B cell (primary cell): Measurements from ENCODE around the gene KLRF2. TPM values are rescaled to one million over a fixed set of nuclear protein-coding genes. Genes with fewer than 3 reads are reported as not detected.

Experiments used
- ATAC-seq: fragments of 200-7000 bp; cut with Tn5 transposase; one replicate; pipeline ENCODE4 v1.10.0; 2021; ENCODE audit warnings: low read depth, mild to moderate bottlenecking, moderate number of reproducible peaks, moderate library complexity
- CTCF ChIA-PET: fragments of 350-600 bp; sonication (Branson Sonifier 250); formaldehyde crosslinking; loops from one replicate; lab custom pipeline; 2021; ENCODE audit warnings: antibody characterized with exemption, inconsistent platforms; lab: Charles Lee
- POLR2A ChIA-PET: fragments of 350-600 bp; sonication (Branson Sonifier 250); formaldehyde crosslinking; loops from one replicate; lab custom pipeline; 2021; ENCODE audit warnings: antibody characterized with exemption; lab: Charles Lee
- DNase-seq: peaks from one replicate; pipeline ENCODE4 v3.0.0; 2013
- H2AFZ ChIP-seq: 2 replicates; pipeline ENCODE4 v1.6.1; 2012; ENCODE audit warnings: mild to moderate bottlenecking, low read depth, low read length; ENCODE audit not compliant: insufficient read depth, poor library complexity, severe bottlenecking
- H3K27ac ChIP-seq, 2 donors: 1 replicate in 1 of 2; 2 replicates in 1 of 2; pipeline ENCODE4 v1.5.1; 2012 to 2013; ENCODE audit warnings: low read length in 2 of 2, mild to moderate bottlenecking in 2 of 2, moderate library complexity in 1 of 2
- H3K27me3 ChIP-seq, 4 experiments: fragments of 200-600 bp in 1 of 4; sonication (generic) in 1 of 4; replicated peaks in 1 of 4; 1 replicate in 2 of 4; 2 replicates in 2 of 4; pipeline versions ENCODE4 v1.6.1 to v1.7.0; 2013 to 2016; ENCODE audit warnings: low read length in 3 of 4, mild to moderate bottlenecking in 2 of 4, mixed read lengths in 1 of 4, moderate library complexity in 1 of 4; ENCODE audit not compliant: insufficient read depth in 4 of 4, control insufficient read depth in 3 of 4; ENCODE audit errors: control extremely low read depth in 1 of 4
- H3K36me3 ChIP-seq, 2 experiments: replicated peaks in 1 of 2; 1 replicate in 1 of 2; 2 replicates in 1 of 2; pipeline versions ENCODE4 v1.6.1 to v1.7.1; 2013; ENCODE audit warnings: low read length in 1 of 2; ENCODE audit not compliant: insufficient read depth in 2 of 2, control insufficient read depth in 1 of 2; ENCODE audit errors: control extremely low read depth in 1 of 2, extremely low read depth in 1 of 2
- H3K4me1 ChIP-seq, 2 donors: fragments of 200-600 bp in 1 of 2; sonication (generic) in 1 of 2; 1 replicate in 1 of 2; 2 replicates in 1 of 2; pipeline versions ENCODE4 v1.5.1 to v1.6.1; 2013 to 2017; ENCODE audit warnings: low read length in 2 of 2; ENCODE audit not compliant: control insufficient read depth in 2 of 2, insufficient read depth in 2 of 2
- H3K4me2 ChIP-seq: replicated peaks from 2 replicates; pipeline ENCODE3; 2012; ENCODE audit warnings: mild to moderate bottlenecking, low read depth, low read length; ENCODE audit not compliant: poor library complexity, severe bottlenecking
- H3K4me3 ChIP-seq, 5 experiments: fragments of 200-600 bp in 1 of 5; sonication (generic) in 1 of 5; 1 replicate in 3 of 5; 2 replicates in 2 of 5; pipeline versions ENCODE4 v1.5.1 to v1.7.0; 2011 to 2016; ENCODE audit warnings: low read length in 4 of 5, mild to moderate bottlenecking in 4 of 5, low read depth in 2 of 5, control low read depth in 1 of 5, moderate library complexity in 1 of 5; ENCODE audit not compliant: insufficient read depth in 1 of 5; ENCODE audit errors: control extremely low read depth in 1 of 5, extremely low read depth in 1 of 5
- H3K79me2 ChIP-seq: fragments of 200-600 bp; sonication (generic); one replicate; pipeline ENCODE4 v1.6.0; 2016; ENCODE audit warnings: low read length; ENCODE audit not compliant: control insufficient read depth, insufficient read depth
- H3K9ac ChIP-seq: fragments of 200-600 bp; sonication (generic); 2 replicates; pipeline ENCODE4 v1.6.1; 2017; ENCODE audit warnings: mild to moderate bottlenecking, low read length, moderate library complexity
- H3K9me3 ChIP-seq, 3 donors: one replicate each; pipeline versions ENCODE4 v1.6.1 to v1.7.1; 2013; ENCODE audit warnings: low read length in 2 of 3; ENCODE audit not compliant: control insufficient read depth in 2 of 3, insufficient read depth in 1 of 3; ENCODE audit errors: control extremely low read depth in 1 of 3
- H4K20me1 ChIP-seq: 2 replicates; pipeline ENCODE4 v1.6.0; 2012; ENCODE audit warnings: mild to moderate bottlenecking, low read length; ENCODE audit not compliant: insufficient read depth, control insufficient read depth, poor library complexity, severe bottlenecking
- H3K27ac Mint-ChIP-seq: one replicate; pipeline ENCODE4 v1.8.0; 2021; ENCODE audit warnings: mixed read lengths
- H3K27me3 Mint-ChIP-seq: one replicate; pipeline ENCODE4 v1.8.0; 2021; ENCODE audit warnings: mixed read lengths
- H3K4me1 Mint-ChIP-seq: one replicate; pipeline ENCODE4 v1.8.0; 2021; ENCODE audit warnings: mixed read lengths
- H3K4me3 Mint-ChIP-seq: one replicate; pipeline ENCODE4 v1.8.0; 2021; ENCODE audit warnings: mixed read lengths
- H3K9me3 Mint-ChIP-seq: one replicate; pipeline ENCODE4 v1.8.0; 2022; ENCODE audit warnings: mixed read lengths; ENCODE audit not compliant: insufficient read depth
- EZH2 ChIP-seq: IDR thresholded peaks from 2 replicates; pipeline ENCODE4 v1.6.1; 2012; ENCODE audit warnings: borderline replicate concordance, low read depth, mild to moderate bottlenecking, moderate library complexity, low read length; ENCODE audit not compliant: insufficient read depth, poor library complexity, severe bottlenecking
- WGBS: methylation state at CpG from one replicate; pipeline ENCODE4 v1.1.5; 2013; ENCODE audit warnings: missing lambda C conversion rate; ENCODE audit not compliant: insufficient coverage; 5-methylcytosine and 5-hydroxymethylcytosine counted together
- intact Hi-C: fragments of 100-400 bp; cut with micrococcal nuclease; formaldehyde crosslinking; loops from one replicate; pipeline ENCODE4 v1.10.0; 2022
- polyA plus RNA-seq: library from polyadenylated mRNA; depleted of rRNA; stranded (reverse); fragments of >200 nt; gene quantifications from 2 replicates; pipeline ENCODE4 v1.2.3, GENCODE V29; 2012
- total RNA-seq, 2 donors: library from RNA; stranded (reverse); fragments of 120-200 nt in 1 of 2; gene quantifications; 1 replicate in 1 of 2; 2 replicates in 1 of 2; pipeline versions ENCODE4 v1.2.3 to v1.2.4, GENCODE V29; 2013 to 2022
- TF ChIP-seq, protein P1 (sequence below): fragments of 200-600 bp; IDR thresholded peaks from one replicate; pipeline ENCODE4 v1.8.0; 2022; ENCODE audit warnings: antibody characterized with exemption, mild to moderate bottlenecking

KLRF2 gene
- total and polyA plus RNA-seq, 2 donors (not counting 1 experiment from before 2014, with no cell fraction given) = 0.36 TPM; not detected in 1

DNA sequence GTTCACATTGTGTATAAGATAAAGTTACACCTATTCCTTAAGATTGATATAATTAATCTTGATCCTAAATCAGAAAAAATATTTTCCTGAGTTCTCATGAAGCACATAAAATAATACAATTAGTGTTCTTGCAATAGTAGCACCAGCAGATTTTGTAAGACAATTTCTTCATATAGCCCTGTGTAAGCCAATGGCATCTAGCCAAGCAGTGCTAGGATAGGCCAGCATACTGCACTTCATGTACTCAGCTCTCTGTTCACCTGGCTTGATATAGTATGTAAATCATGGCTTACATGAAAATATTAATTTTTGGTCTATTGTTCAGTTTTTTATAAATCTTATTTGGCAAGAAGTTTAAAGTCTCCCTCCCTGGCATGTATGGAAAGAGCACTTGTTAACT, 1.9 kb downstream of the KLRF2 start:
- TF ChIP-seq EZH2 = no peak
- TF ChIP-seq, protein P1, sequence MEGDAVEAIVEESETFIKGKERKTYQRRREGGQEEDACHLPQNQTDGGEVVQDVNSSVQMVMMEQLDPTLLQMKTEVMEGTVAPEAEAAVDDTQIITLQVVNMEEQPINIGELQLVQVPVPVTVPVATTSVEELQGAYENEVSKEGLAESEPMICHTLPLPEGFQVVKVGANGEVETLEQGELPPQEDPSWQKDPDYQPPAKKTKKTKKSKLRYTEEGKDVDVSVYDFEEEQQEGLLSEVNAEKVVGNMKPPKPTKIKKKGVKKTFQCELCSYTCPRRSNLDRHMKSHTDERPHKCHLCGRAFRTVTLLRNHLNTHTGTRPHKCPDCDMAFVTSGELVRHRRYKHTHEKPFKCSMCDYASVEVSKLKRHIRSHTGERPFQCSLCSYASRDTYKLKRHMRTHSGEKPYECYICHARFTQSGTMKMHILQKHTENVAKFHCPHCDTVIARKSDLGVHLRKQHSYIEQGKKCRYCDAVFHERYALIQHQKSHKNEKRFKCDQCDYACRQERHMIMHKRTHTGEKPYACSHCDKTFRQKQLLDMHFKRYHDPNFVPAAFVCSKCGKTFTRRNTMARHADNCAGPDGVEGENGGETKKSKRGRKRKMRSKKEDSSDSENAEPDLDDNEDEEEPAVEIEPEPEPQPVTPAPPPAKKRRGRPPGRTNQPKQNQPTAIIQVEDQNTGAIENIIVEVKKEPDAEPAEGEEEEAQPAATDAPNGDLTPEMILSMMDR = no peak
- Histone ChIP-seq H3K4me2 (no peak overlapping the region), H4K20me1 (no peaks in the 10 kb centered on the region), H3K36me3 (no peaks in the 10 kb centered on the region), H3K4me1 (peaks cover 0 to 10% of the 10 kb centered on the region in 2 donors), H2AFZ (no peak overlapping the region), H3K4me3 (no peak overlapping the region), H3K27ac (no peak overlapping the region), H3K27me3 (no peaks in the 10 kb centered on the region), H3K9me3 (no peaks in the 10 kb centered on the region), H3K9ac (no peak overlapping the region), H3K79me2 (no peaks in the 10 kb centered on the region)
- POLR2A ChIA-PET = no interaction called here
- ATAC-seq (no peak), DNase-seq (no peak)
- Mint-ChIP-seq H3K27me3 (no peaks in the 10 kb centered on the region), H3K27ac (no peak overlapping the region), H3K4me1 (peaks cover 6% of the 10 kb centered on the region), H3K4me3 (no peak overlapping the region), H3K9me3 (no peaks in the 10 kb centered on the region)
- CTCF ChIA-PET = no interaction called here
- intact Hi-C loops = no loop called here

DNA sequence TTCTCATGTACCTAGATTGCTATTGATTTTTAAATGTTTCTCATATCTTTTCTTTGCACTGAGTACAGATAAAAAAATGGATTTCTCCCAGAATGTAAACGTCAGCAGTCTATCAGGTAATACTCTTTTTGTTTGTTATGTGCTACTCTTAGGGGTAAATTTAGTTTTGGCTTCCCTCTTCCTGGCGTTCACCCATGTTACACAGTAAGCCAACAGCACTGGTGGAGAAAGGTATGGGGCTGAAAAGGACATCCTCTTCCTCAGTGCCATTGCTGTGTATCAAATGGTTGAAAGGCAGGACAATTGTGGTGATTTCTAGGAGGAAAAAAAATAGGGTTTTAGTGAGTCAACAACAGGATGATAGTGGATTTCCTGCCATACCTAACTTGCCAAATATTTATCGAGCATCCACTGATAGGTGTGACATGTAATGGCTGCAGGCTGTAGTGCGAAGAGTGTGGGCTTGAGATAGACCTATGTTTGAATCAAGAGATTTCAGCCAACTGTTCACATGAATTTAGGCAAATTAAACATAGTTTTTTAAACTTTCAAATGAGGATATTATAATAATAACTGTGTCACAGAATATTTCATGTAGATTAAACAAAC, 7.5 kb downstream of the KLRF2 start:
- H3K27ac Mint-ChIP-seq = no peak overlapping the region
- H3K27ac ChIP-seq = no peak overlapping the region
- no peak for DNase-seq

More for the DNA sequence above, 7.5 kb downstream of the KLRF2 start:
- no peaks in the 10 kb centered on the region for H3K9me3 ChIP-seq
- H3K4me3 ChIP-seq = no peak overlapping the region
- no peaks in the 10 kb centered on the region for H3K27me3 ChIP-seq
- H3K79me2 ChIP-seq = no peaks in the 10 kb centered on the region
- CTCF ChIA-PET = no interaction called here
- H3K9ac ChIP-seq = no peak overlapping the region
- no CpG with 5 or more reads among the region's 4 CpGs for WGBS
- intact Hi-C loops = no loop called here
- peaks cover 0 to 7% of the 10 kb centered on the region in 2 donors for H3K4me1 ChIP-seq
- no peak overlapping the region for H2AFZ ChIP-seq
- H3K9me3 Mint-ChIP-seq = no peaks in the 10 kb centered on the region
- no peak overlapping the region for H3K4me2 ChIP-seq
- H4K20me1 ChIP-seq = no peaks in the 10 kb centered on the region
- POLR2A ChIA-PET = no interaction called here
- peaks cover 3% of the 10 kb centered on the region for H3K4me1 Mint-ChIP-seq
- TF ChIP-seq, protein P1 = no peak
- TF ChIP-seq EZH2 = no peak
- H3K36me3 ChIP-seq = no peaks in the 10 kb centered on the region
- ATAC-seq = no peak
- no peak overlapping the region for H3K4me3 Mint-ChIP-seq
- H3K27me3 Mint-ChIP-seq = no peaks in the 10 kb centered on the region
